CD4-positive, CD25-positive, alpha-beta regulatory T cell (primary cell): ENCODE measurements around the gene TRABD2B. TPM values are rescaled to one million over a fixed set of nuclear protein-coding genes. Genes with fewer than 3 reads are reported as not detected.

Experiments used
- ATAC-seq, 2 donors: fragments of 150-1000 bp; cut with Tn5 transposase; one replicate each; pipeline ENCODE4 v1.10.0; 2021; ENCODE audit warnings: low read depth in 2 of 2, moderate number of reproducible peaks in 2 of 2, moderate library complexity in 1 of 2
- DNase-seq, 3 donors: peaks; one replicate each; pipeline versions ENCODE4 v3.0.0 to v3.0.0-alpha.2; 2012 to 2022; ENCODE audit warnings: mixed read lengths in 1 of 3
- H3K27ac ChIP-seq: one replicate; pipeline ENCODE4 v1.7.0; 2013; ENCODE audit warnings: mild to moderate bottlenecking, low read length; ENCODE audit not compliant: insufficient read depth, poor library complexity, severe bottlenecking
- H3K27me3 ChIP-seq: one replicate; pipeline ENCODE4 v1.7.0; 2013; ENCODE audit warnings: low read length; ENCODE audit not compliant: control insufficient read depth, insufficient read depth
- H3K36me3 ChIP-seq: one replicate; pipeline ENCODE4 v1.7.0; 2013; ENCODE audit warnings: mild to moderate bottlenecking, low read length, moderate library complexity; ENCODE audit not compliant: control insufficient read depth, insufficient read depth
- H3K4me1 ChIP-seq: 2 replicates; pipeline ENCODE4 v1.7.0; 2013; ENCODE audit warnings: mild to moderate bottlenecking, low read length; ENCODE audit not compliant: insufficient read depth, control insufficient read depth, poor library complexity, severe bottlenecking
- H3K4me3 ChIP-seq: one replicate; pipeline ENCODE4 v1.7.0; 2013; ENCODE audit warnings: low read depth, mild to moderate bottlenecking, low read length, moderate library complexity
- H3K9me3 ChIP-seq, 2 experiments: 1 replicate in 1 of 2; 2 replicates in 1 of 2; pipeline ENCODE4 v1.7.0; 2013; ENCODE audit warnings: low read length in 2 of 2, mild to moderate bottlenecking in 1 of 2, moderate library complexity in 1 of 2; ENCODE audit not compliant: control insufficient read depth in 2 of 2
- H3K27ac Mint-ChIP-seq, 3 donors: one replicate each; pipeline ENCODE4 v1.8.0; 2020 to 2022; ENCODE audit warnings: mild to moderate bottlenecking in 3 of 3, mixed read lengths in 3 of 3, moderate library complexity in 2 of 3
- H3K27me3 Mint-ChIP-seq: one replicate; pipeline ENCODE4 v1.8.0; 2022; ENCODE audit warnings: mild to moderate bottlenecking, mixed read lengths
- H3K36me3 Mint-ChIP-seq: one replicate; pipeline ENCODE4 v1.8.0; 2020; ENCODE audit warnings: mixed read lengths
- H3K4me1 Mint-ChIP-seq, 4 donors: one replicate each; pipeline ENCODE4 v1.8.0; 2020 to 2022; ENCODE audit warnings: mixed read lengths in 4 of 4, mild to moderate bottlenecking in 1 of 4
- H3K4me3 Mint-ChIP-seq, 4 donors: one replicate each; pipeline ENCODE4 v1.8.0; 2020 to 2022; ENCODE audit warnings: mild to moderate bottlenecking in 4 of 4, mixed read lengths in 4 of 4, moderate library complexity in 3 of 4
- H3K9me3 Mint-ChIP-seq, 7 donors: one replicate each; pipeline ENCODE4 v1.8.0; 2020 to 2022; ENCODE audit warnings: mixed read lengths in 7 of 7, mild to moderate bottlenecking in 3 of 7, moderate library complexity in 2 of 7
- polyA plus RNA-seq, 4 donors: library from polyadenylated mRNA; unstranded; fragments of 300-500 nt; fragmentation: Illumina TruSeq; gene quantifications; one replicate each; pipeline ENCODE4 v1.2.3, GENCODE V29; 2021
- total RNA-seq: library from RNA; stranded (reverse); gene quantifications from one replicate; pipeline ENCODE4 v1.2.3, GENCODE V29; 2022

Gene TRABD2B
- total and polyA plus RNA-seq, 5 donors from 2014 or later, result not detected

DNA sequence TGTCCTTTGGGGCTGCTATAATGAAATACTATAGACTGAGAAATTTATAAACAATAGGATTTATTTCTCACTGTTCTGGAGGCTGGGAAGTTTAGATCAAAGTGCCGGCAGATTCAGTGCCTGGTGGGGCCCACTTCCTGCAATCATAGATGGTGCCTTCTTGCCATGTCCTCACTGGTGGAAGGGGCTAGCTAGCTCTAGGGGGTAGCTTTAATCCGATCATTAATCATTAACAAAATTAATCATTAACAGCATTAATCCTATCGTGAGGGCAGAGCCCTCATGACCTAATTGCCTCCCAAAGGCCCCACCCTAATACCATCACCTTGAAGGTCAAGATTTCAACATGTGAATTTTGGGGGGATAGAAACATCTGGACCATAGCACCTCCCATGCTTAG, 124.3 kb downstream of the TRABD2B start:
- Histone ChIP-seq H3K27me3 (no peaks in the 10 kb centered on the region), H3K4me1 (no peaks in the 10 kb centered on the region), H3K36me3 (no peaks in the 10 kb centered on the region), H3K9me3 (no peaks in the 10 kb centered on the region), H3K27ac (no peak overlapping the region), H3K4me3 (no peak overlapping the region)
- peaks cover 0 to 2% (median 0%) of the 10 kb centered on the region in 7 donors for H3K9me3 Mint-ChIP-seq
- H3K4me3 Mint-ChIP-seq, result no peak overlapping the region
- no peaks in the 10 kb centered on the region for H3K27me3 Mint-ChIP-seq
- H3K36me3 Mint-ChIP-seq, result no peaks in the 10 kb centered on the region
- H3K27ac Mint-ChIP-seq, result no peak overlapping the region
- ATAC-seq (no peak), DNase-seq (no peak)
- H3K4me1 Mint-ChIP-seq, result no peaks in the 10 kb centered on the region

DNA sequence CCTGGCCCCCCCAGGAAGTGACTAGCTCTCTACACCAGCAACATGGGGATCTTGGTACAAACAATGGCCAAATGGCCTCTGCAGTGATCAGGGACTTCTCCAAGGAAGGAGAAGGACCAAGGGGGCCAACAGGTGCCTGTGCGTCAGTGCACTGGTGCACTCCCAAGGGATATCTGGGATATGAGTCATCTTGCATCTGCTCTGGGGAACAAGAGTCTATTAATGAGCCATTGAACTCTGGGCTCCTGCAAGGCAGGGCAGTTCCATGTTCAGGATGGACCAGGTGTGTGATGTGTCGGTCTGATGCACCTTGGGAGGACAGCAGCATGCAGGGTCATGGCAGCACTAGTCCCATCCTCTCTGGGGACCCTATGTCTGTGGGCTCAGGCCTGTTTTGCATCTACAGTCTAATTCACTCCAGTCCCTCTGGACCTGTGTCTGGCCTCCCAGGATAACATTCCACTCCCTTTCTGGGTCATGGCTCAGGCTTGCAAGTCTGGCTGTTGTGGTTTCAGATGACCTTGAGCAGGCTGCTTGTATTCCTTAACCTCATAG, 125.3 kb downstream of the TRABD2B start:
- DNase-seq, result no peak
- Mint-ChIP-seq H3K4me1 (no peaks in the 10 kb centered on the region), H3K27ac (no peak overlapping the region), H3K9me3 (peaks cover 0 to 2% (median 0%) of the 10 kb centered on the region in 7 donors), H3K36me3 (no peaks in the 10 kb centered on the region), H3K27me3 (no peaks in the 10 kb centered on the region), H3K4me3 (no peak overlapping the region)
- Histone ChIP-seq H3K27me3 (no peaks in the 10 kb centered on the region), H3K9me3 (no peaks in the 10 kb centered on the region), H3K27ac (no peak overlapping the region), H3K4me1 (no peaks in the 10 kb centered on the region), H3K36me3 (no peaks in the 10 kb centered on the region), H3K4me3 (no peak overlapping the region)
- ATAC-seq, result no peak

- no peaks in the 10 kb centered on the region for H3K27me3 ChIP-seq
- ATAC-seq (no peak), DNase-seq (no peak)
- H3K36me3 ChIP-seq, result no peaks in the 10 kb centered on the region
- H3K9me3 Mint-ChIP-seq, result peaks cover 0 to 2% (median 0%) of the 10 kb centered on the region in 7 donors
- H3K4me3 Mint-ChIP-seq, result no peak overlapping the region
- no peak overlapping the region for H3K4me3 ChIP-seq
- no peaks in the 10 kb centered on the region for H3K4me1 ChIP-seq
- no peaks in the 10 kb centered on the region for H3K4me1 Mint-ChIP-seq
- no peak overlapping the region for H3K27ac Mint-ChIP-seq
- no peaks in the 10 kb centered on the region for H3K36me3 Mint-ChIP-seq
- H3K9me3 ChIP-seq, result no peaks in the 10 kb centered on the region
- no peaks in the 10 kb centered on the region for H3K27me3 Mint-ChIP-seq
- H3K27ac ChIP-seq, result no peak overlapping the region
Observed at GRCh38 chr1:47870946-47871676, 126.1 kb downstream of the TRABD2B start.

- no peak for DNase-seq
- H3K4me3 ChIP-seq, result no peak overlapping the region
- H3K9me3 ChIP-seq, result no peaks in the 10 kb centered on the region
- Mint-ChIP-seq H3K27me3 (no peaks in the 10 kb centered on the region), H3K4me1 (no peaks in the 10 kb centered on the region), H3K27ac (no peak overlapping the region), H3K36me3 (no peaks in the 10 kb centered on the region), H3K9me3 (peaks cover 0 to 2% (median 0%) of the 10 kb centered on the region in 7 donors), H3K4me3 (no peak overlapping the region)
- no peaks in the 10 kb centered on the region for H3K27me3 ChIP-seq
- no peak for ATAC-seq
- H3K27ac ChIP-seq, result no peak overlapping the region
- H3K36me3 ChIP-seq, result no peaks in the 10 kb centered on the region
- no peaks in the 10 kb centered on the region for H3K4me1 ChIP-seq
Observed at GRCh38 chr1:47870480-47870879, 126.7 kb downstream of the TRABD2B start.

DNA sequence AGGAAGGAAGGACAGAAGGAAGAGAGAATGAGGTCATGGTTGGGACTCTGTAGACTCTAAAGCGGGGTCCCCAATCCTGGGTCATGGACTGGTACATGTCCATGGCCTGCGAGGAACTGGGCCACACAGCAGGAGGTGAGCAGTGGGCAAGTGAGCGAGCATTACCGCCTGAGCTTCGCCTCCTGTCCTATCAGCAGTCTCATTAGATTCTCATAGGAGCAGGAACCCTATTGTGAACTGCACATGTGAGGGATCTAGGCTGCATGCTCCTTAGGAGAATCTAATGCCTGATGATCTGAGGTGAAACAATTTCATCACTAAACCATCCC, 128.9 kb downstream of the TRABD2B start:
- no peak overlapping the region for H3K4me3 ChIP-seq
- Mint-ChIP-seq H3K27ac (no peak overlapping the region), H3K4me1 (no peaks in the 10 kb centered on the region), H3K4me3 (no peak overlapping the region), H3K9me3 (peaks cover 0 to 2% (median 0%) of the 10 kb centered on the region in 7 donors), H3K36me3 (no peaks in the 10 kb centered on the region), H3K27me3 (no peaks in the 10 kb centered on the region)
- H3K27ac ChIP-seq, result no peak overlapping the region
- no peaks in the 10 kb centered on the region for H3K4me1 ChIP-seq
- ATAC-seq (no peak), DNase-seq (no peak)
- no peaks in the 10 kb centered on the region for H3K36me3 ChIP-seq
- H3K27me3 ChIP-seq, result no peaks in the 10 kb centered on the region
- no peaks in the 10 kb centered on the region for H3K9me3 ChIP-seq

GRCh38 chr1:47867438-47868347, 129.5 kb downstream of the TRABD2B start:
- H3K36me3 ChIP-seq, result no peaks in the 10 kb centered on the region
- no peaks in the 10 kb centered on the region for H3K4me1 Mint-ChIP-seq
- H3K27ac ChIP-seq, result no peak overlapping the region
- no peaks in the 10 kb centered on the region for H3K9me3 ChIP-seq
- no peaks in the 10 kb centered on the region for H3K36me3 Mint-ChIP-seq
- H3K4me3 ChIP-seq, result no peak overlapping the region
- ATAC-seq (no peak), DNase-seq (no peak)
- H3K9me3 Mint-ChIP-seq, result peaks cover 0 to 2% (median 0%) of the 10 kb centered on the region in 7 donors
- no peaks in the 10 kb centered on the region for H3K27me3 ChIP-seq
- H3K4me3 Mint-ChIP-seq, result no peak overlapping the region
- no peaks in the 10 kb centered on the region for H3K4me1 ChIP-seq
- no peaks in the 10 kb centered on the region for H3K27me3 Mint-ChIP-seq
- H3K27ac Mint-ChIP-seq, result no peak overlapping the region

- H3K4me3 Mint-ChIP-seq, result no peak overlapping the region
- DNase-seq, result no peak
- Histone ChIP-seq H3K4me3 (no peak overlapping the region), H3K4me1 (no peaks in the 10 kb centered on the region), H3K9me3 (no peaks in the 10 kb centered on the region), H3K27ac (no peak overlapping the region), H3K36me3 (no peaks in the 10 kb centered on the region), H3K27me3 (no peaks in the 10 kb centered on the region)
- ATAC-seq, result no peak
- no peak overlapping the region for H3K27ac Mint-ChIP-seq
- no peaks in the 10 kb centered on the region for H3K4me1 Mint-ChIP-seq
- H3K9me3 Mint-ChIP-seq, result peaks cover 0 to 2% (median 0%) of the 10 kb centered on the region in 7 donors
- H3K36me3 Mint-ChIP-seq, result no peaks in the 10 kb centered on the region
- H3K27me3 Mint-ChIP-seq, result no peaks in the 10 kb centered on the region
Observed at GRCh38 chr1:47866601-47867437, 130.4 kb downstream of the TRABD2B start.
